ENCODE measurements around the gene RAI1.

DNA sequence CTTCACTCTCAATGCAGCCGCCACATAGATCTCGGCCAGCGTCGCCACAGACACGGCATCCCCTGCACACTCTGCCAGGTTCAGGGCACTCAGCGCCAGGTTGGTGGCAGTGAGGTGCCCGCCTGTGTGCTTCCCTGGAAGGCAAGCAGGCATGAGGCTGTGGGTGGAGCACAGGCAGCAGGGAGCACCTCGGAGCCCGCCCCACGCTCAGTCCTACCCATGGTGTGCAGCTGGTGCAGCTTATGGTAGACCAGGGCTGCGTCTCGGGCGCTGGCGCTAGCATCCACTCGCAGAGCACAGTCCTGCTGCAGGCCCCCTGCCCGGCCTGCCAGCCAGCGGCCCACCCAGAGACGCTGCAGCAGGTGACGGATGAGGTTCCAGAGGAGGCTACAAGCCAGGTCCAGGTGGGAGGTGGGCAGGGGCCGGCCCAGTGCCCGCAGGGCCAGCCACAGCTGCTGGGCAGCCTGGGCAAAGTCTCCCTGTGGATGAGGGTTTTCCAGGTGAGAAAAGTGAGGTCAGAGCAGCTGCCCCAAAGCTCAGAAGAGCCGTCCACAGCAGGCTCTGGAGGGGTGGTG, 135.1 kb downstream of the RAI1 start:
- TF ChIP-seq POLR2AphosphoS5 (IDR thresholded peaks at IDR 0.05; ENCODE audit: borderline replicate concordance, low read depth, low read length): 0 out of 2 replicates have a peak, but pooled peaks have one; percentile 7
- TF ChIP-seq EZH2 (IDR thresholded peaks at IDR 0.05): no peak
